ENCODE results near the gene HOXD13.

Gene HOXD13

GRCh38 chr2:176084611-176085119, 7.9 kb upstream of the HOXD13 start:
- TF ChIP-seq REST (IDR thresholded peaks at IDR 0.05; ENCODE audit: insufficient read depth in 1 of 2, low read depth in 2 of 2, low read length in 2 of 2) (no peak), SIN3A (IDR thresholded peaks at IDR 0.05; ENCODE audit: borderline replicate concordance, insufficient read depth, low read length) (no peak), FOXP2 (optimal IDR thresholded peaks at IDR 0.05; ENCODE audit: borderline replicate concordance, extremely low read depth, extremely low read length, insufficient read depth) (no peak)

DNA sequence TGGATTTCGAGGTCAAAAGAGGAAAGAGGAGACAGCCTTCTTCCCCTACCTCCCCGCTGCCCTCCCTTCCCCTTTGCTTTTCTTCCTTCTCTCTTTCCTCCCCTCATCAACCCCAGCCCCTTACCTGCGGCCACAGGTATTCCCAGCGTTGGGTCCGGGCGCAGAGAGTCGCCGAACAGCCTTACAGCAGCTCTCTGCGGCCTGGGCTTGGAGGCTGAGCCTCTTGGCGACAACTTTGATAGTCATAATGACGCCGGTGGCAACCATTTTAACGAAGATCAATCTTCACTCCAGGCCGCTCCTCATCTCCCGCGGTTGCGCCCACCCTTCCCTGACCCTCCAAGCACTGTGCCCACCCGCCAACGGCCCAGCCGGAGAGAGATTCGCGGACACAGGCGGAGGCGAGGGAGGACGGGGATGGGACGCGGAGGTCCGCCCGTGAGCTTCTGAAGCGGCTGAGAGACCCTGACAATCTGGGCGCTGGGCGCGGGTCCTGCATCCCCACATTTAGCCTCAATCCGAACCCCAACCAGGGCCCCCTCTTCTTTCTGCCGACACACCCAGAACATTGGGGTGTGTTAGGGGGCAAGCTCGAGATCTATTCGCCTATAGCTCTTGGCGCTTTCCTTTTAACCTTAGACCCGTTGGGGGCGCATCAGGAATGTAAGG, 7.3 kb upstream of the HOXD13 start:
- TF ChIP-seq POLR2AphosphoS5 (IDR thresholded peaks at IDR 0.05; ENCODE audit: low read depth, low read length), result no peak
- no peak for TF ChIP-seq TAF1 (IDR thresholded peaks at IDR 0.05; ENCODE audit: borderline replicate concordance, insufficient read depth, low read length)
- no peak for TF ChIP-seq SIN3A (IDR thresholded peaks at IDR 0.05; ENCODE audit: borderline replicate concordance, insufficient read depth, low read length)
- no peak for TF ChIP-seq REST (IDR thresholded peaks at IDR 0.05; ENCODE audit: insufficient read depth in 1 of 2, low read depth in 2 of 2, low read length in 2 of 2)
- TF ChIP-seq FOXP2 (optimal IDR thresholded peaks at IDR 0.05; ENCODE audit: borderline replicate concordance, extremely low read depth, extremely low read length, insufficient read depth), result no peak

DNA sequence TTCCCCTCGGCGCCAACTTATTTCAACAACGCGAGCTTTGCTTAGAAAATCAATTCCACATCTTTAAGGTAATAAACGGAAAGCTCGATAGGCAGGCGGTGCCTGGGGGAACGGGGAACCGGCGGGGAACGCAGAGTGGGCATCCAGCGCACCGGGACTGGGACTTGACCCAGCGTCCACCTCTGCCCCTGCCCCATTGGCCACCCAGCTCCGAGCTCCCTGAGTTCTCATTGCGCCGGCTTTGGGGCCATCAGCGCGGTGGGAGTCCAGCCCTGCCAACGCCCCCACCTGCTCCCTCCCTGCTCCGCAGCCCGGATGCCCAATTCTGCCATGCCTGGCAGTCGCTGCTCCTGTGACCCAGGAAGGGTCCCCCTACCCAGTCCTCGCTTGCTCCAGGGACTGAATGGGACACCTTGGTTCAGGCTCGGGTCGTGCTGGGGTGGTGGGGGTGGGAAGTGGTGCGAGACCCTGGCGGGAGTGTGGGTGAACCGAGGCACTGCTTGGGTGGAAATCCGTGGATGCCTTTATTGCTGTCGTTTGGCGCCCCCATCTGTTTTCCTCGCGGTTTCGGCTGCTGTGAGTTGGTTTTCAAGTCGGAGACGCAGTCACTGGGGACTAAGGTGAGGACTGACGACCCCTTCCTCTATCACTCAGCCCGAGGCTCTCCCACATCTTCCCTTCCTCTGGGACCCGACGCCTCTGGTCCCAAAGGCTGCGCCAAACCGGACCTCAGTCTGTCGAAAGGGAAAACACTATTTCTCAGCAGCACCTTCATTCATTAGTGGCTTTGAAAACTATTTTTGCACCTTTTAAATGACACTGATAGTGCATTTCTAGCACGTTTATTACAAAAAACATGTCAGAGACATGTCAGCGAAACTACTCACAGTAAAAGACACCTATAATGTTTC, 6.4 kb upstream of the HOXD13 start:
- TF ChIP-seq FOXP2 (optimal IDR thresholded peaks at IDR 0.05; ENCODE audit: borderline replicate concordance, extremely low read depth, extremely low read length, insufficient read depth) (no peak), REST (IDR thresholded peaks at IDR 0.05; ENCODE audit: insufficient read depth in 1 of 2, low read depth in 2 of 2, low read length in 2 of 2) (no peak), POLR2AphosphoS5 (IDR thresholded peaks at IDR 0.05; ENCODE audit: low read depth, low read length) (no peak), TAF1 (IDR thresholded peaks at IDR 0.05; ENCODE audit: borderline replicate concordance, insufficient read depth, low read length) (no peak), SIN3A (IDR thresholded peaks at IDR 0.05; ENCODE audit: borderline replicate concordance, insufficient read depth, low read length) (no peak)

GRCh38 chr2:176087330-176088047, 5.0 kb upstream of the HOXD13 start:
- TF ChIP-seq FOXP2 (optimal IDR thresholded peaks at IDR 0.05; ENCODE audit: borderline replicate concordance, extremely low read depth, extremely low read length, insufficient read depth) (no peak), TAF1 (IDR thresholded peaks at IDR 0.05; ENCODE audit: borderline replicate concordance, insufficient read depth, low read length) (no peak), REST (IDR thresholded peaks at IDR 0.05; ENCODE audit: insufficient read depth in 1 of 2, low read depth in 2 of 2, low read length in 2 of 2) (no peak), POLR2AphosphoS5 (IDR thresholded peaks at IDR 0.05; ENCODE audit: low read depth, low read length) (no peak)

Measured in PFSK-1 (cell line).